Cardiac fibroblast (primary cell): ENCODE results near the gene TMA16.

Source experiments
- DNase-seq, 2 donors: peaks; one replicate each; pipeline versions ENCODE4 v3.0.0 to v3.0.0-alpha.2; 2010; ENCODE audit warnings: low read depth in 2 of 2
- H3K4me3 ChIP-seq, 2 donors: replicated peaks in 1 of 2; 1 replicate in 1 of 2; 2 replicates in 1 of 2; pipeline ENCODE4 v1.5.1; 2011; ENCODE audit warnings: low read depth in 2 of 2, low read length in 2 of 2, mild to moderate bottlenecking in 2 of 2, moderate library complexity in 1 of 2
- TF ChIP-seq, protein P1 (sequence below): IDR thresholded peaks from one replicate; pipeline ENCODE4 v1.5.1; 2011; ENCODE audit warnings: low read depth, mild to moderate bottlenecking, low read length, inconsistent platforms

TMA16 gene

DNA sequence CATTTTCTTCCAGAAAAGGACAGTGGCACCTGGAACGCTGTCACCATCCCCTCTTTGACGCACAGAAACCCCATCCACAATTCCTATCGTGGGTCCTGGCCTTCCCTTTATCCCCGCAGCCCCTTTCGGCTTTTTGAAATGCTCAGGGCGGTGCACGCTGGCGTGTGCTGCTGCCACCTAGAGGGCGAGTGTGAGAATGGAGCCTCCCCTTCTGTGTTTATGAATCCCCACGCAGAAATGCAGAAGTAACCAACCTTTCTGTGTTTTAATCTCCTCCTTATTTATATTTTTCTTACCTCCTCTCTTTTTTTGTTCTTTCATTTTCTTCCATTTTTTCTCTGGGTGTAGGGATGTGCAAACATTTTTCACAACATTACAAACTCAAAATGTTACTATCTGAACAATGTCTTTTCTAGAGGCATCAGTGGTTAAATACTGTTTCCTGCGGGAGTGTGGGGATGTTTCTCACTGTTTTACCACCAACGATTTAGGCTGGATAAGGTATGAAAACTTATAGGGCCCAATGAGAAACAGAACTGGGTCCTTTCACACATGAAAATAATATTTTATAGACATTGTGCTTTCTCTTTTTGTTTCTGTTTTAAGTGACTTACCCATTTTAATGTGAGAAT is 50.0 kb downstream of the TMA16 start:
- TF ChIP-seq, protein P1, sequence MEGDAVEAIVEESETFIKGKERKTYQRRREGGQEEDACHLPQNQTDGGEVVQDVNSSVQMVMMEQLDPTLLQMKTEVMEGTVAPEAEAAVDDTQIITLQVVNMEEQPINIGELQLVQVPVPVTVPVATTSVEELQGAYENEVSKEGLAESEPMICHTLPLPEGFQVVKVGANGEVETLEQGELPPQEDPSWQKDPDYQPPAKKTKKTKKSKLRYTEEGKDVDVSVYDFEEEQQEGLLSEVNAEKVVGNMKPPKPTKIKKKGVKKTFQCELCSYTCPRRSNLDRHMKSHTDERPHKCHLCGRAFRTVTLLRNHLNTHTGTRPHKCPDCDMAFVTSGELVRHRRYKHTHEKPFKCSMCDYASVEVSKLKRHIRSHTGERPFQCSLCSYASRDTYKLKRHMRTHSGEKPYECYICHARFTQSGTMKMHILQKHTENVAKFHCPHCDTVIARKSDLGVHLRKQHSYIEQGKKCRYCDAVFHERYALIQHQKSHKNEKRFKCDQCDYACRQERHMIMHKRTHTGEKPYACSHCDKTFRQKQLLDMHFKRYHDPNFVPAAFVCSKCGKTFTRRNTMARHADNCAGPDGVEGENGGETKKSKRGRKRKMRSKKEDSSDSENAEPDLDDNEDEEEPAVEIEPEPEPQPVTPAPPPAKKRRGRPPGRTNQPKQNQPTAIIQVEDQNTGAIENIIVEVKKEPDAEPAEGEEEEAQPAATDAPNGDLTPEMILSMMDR, result peak; percentile 95
- DNase-seq, result peak; percentile 65 to 66
- peak overlapping the region; percentile 14 to 28 for H3K4me3 ChIP-seq

DNA sequence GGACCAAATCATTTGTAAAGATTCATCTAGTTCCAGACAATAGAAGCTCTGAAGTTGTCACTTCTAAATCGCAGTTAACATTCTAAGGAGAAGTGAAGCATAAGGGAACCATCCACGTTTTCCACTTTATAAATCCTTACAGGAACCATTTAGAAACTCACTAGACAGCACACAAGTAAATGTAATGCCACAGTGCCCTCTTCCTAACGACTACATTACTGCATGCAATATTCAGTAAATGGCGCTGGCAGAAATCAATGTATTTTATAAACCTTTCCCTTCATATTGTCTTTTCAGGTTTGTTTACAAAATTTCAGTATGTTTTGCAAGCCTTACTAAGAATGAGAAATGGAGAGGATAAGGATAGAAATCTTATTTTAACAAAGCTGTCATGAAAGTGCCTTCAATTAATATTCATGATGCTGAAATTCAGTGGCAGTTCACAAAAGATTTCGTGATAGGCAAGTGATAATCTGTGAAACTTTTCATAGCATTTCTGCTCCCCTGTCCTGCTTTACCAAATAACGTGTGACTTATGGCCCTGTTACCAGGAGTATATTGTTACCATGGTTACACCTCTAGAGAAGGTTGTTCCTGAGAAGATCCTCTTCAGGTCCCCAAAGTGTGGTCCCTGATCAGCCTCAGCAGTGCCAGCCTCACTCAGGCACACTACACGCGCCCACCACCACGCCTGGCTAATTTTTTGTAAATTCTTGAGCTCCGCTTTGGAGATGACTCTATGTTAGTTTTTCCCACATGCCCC is 54.2 kb downstream of the TMA16 start:
- DNase-seq, result peak; percentile 76
- TF ChIP-seq, protein P1, result peak; percentile 64
- H3K4me3 ChIP-seq, result no peak overlapping the region

DNA sequence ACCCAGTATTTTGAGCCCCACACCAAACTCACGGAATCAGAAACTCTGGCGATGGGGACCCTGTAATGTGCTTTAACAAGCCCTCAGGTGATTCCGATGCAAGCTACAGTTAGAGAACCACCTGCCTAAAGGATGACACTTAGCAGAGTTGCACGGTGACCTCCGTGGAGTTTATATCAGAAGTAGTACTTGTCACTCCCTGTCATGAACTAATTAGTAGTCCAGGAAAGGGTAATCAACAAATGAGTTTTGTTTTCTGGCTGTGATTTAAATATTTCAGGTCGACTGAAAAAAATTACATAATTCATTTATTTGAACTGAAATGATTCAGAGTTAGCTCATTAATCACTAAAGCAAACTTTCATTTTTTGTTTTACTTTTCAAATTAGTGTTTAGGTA is 56.4 kb downstream of the TMA16 start:
- no peak overlapping the region for H3K4me3 ChIP-seq
- DNase-seq, result no peak
- TF ChIP-seq, protein P1, result no peak

DNA sequence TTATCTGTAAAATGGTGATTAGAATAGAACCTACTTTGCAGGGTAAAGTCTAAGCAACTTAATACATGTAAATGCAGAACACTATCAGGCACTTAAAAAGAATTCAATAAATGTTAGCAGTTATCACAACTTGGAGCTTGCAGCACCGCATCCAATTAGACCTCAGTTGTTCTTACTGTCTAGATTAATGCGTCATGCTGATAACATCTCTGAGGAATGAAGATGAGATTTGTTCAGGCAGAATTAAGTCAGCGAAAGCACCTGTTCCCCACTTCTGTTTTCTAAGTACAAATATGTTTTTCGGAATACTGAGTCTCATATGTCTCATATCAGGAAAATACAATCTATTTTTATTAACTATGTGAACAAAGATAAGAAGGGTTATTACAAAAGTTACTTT is 58.7 kb downstream of the TMA16 start:
- TF ChIP-seq, protein P1, result no peak
- no peak for DNase-seq
- H3K4me3 ChIP-seq, result no peak overlapping the region

DNA sequence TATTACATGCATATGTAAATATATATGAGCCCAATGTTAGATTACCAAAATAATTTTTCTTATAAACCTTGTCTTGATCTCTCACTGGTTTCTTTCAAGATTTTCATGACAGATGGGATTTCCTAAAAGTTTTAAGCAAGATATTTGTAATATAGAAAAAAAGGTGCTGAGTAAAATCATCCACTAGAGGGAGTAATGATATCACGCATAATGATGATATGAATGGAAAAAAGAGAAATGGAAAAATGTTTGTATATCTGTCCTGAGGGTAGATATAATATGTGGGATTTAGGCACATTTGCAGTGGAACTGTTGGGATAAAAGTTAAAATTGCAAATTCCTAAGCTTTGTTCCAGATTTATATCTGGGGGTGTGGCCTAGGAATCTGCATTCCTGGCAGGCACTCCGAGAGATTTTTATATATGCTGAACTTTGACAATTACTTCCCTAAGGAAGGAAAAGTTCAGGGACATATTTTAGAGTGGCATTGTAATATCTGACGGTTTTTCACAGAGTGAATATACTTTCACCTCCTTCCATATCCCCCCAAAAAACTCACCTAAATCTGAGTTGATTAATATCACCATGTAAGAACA is 60.5 kb downstream of the TMA16 start:
- TF ChIP-seq, protein P1, result peak; percentile 52
- H3K4me3 ChIP-seq, result no peak overlapping the region
- peak; percentile 39 to 53 for DNase-seq

DNA sequence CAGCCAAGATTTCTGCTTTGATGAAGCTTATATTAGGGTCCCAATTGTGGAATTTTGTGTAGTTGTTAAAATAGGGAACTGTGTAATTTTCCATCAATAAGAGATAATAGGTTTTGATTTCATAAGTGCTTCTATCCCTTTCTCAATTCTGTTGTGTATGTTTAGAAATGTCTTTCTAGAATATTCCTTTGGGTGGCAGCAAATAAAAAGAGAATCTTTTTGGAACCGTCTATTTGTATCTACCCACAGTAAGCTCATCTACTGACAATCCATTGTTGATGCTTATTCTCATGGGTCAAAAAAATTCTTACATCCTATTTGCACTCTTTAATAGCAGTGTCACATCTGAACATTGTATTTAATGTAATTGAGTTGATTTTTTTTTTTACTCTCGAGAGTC is 61.7 kb downstream of the TMA16 start:
- H3K4me3 ChIP-seq, result no peak overlapping the region
- TF ChIP-seq, protein P1, result no peak
- no peak for DNase-seq
